Choroid plexus epithelial cell (primary cell): ENCODE results near the gene IL4R.

Source experiments
- DNase-seq: peaks from one replicate; pipeline ENCODE4 v3.0.0-alpha.2; 2010; ENCODE audit warnings: low read depth
- H3K4me3 ChIP-seq: 2 replicates; pipeline ENCODE4 v1.5.1; 2011; ENCODE audit warnings: low read depth, mild to moderate bottlenecking, control low read depth, low read length, moderate library complexity
- CTCF ChIP-seq: conservative IDR thresholded peaks from 2 replicates; pipeline ENCODE4 v1.5.1; 2011; ENCODE audit warnings: low read depth, mild to moderate bottlenecking, control low read depth, inconsistent platforms, low read length, moderate library complexity

The IL4R gene

GRCh38 chr16:27321013-27321915 is 7.5 kb downstream of the IL4R start:
- peak; percentile 48 for DNase-seq
- TF ChIP-seq CTCF = no peak
- no peak overlapping the region for H3K4me3 ChIP-seq

GRCh38 chr16:27322858-27323780 is 9.3 kb downstream of the IL4R start:
- no peak for DNase-seq
- no peak for TF ChIP-seq CTCF
- no peak overlapping the region for H3K4me3 ChIP-seq

- no peak for TF ChIP-seq CTCF
- no peak overlapping the region for H3K4me3 ChIP-seq
- DNase-seq = no peak
Observed at GRCh38 chr16:27323781-27324561, 10.2 kb downstream of the IL4R start.

- DNase-seq = no peak
- no peak for TF ChIP-seq CTCF
- no peak overlapping the region for H3K4me3 ChIP-seq
Observed at GRCh38 chr16:27324851-27325301, 11.1 kb downstream of the IL4R start.

- DNase-seq = no peak
- no peak for TF ChIP-seq CTCF
Observed at GRCh38 chr16:27325736-27326135, 12.0 kb downstream of the IL4R start.

GRCh38 chr16:27326251-27326650 is 12.5 kb downstream of the IL4R start:
- no peak for TF ChIP-seq CTCF
- no peak for DNase-seq
- no peak overlapping the region for H3K4me3 ChIP-seq

More at GRCh38 chr16:27325736-27326135, 12.0 kb downstream of the IL4R start:
- H3K4me3 ChIP-seq = no peak overlapping the region
